Measurements from ENCODE around the gene COMMD2. TPM values are rescaled to one million over a fixed set of nuclear protein-coding genes. Genes with fewer than 3 reads are reported as not detected.

Gene COMMD2
- total RNA-seq, 4 donors from 2014 or later, result 11.1 to 29.2 (median 22.1) TPM

- TF ChIP-seq POLR2A (IDR thresholded peaks at IDR 0.05) (no peak), CTCF (IDR thresholded peaks at IDR 0.05) (no peak)
Measured at GRCh38 chr3:149744606-149745005, 7.7 kb downstream of the COMMD2 start.

GRCh38 chr3:149744151-149744550 is 8.1 kb downstream of the COMMD2 start:
- Histone ChIP-seq H3K9me3 (no peaks in the 10 kb centered on the region), H3K4me1 (peaks cover 0 to 3% (median 0%) of the 10 kb centered on the region in 3 donors), H3K27me3 (no peaks in the 10 kb centered on the region), H3K36me3 (peaks cover 4 to 99% (median 8%) of the 10 kb centered on the region in 3 donors), H3K4me3 (no peak overlapping the region), H3K27ac (no peak overlapping the region)
- DNase-seq, result no peak
- intact Hi-C loops (cut with DNase I), result no loop called here
- no peak for TF ChIP-seq CTCF (IDR thresholded peaks at IDR 0.05)
- TF ChIP-seq POLR2A (IDR thresholded peaks at IDR 0.05), result no peak

More at GRCh38 chr3:149744606-149745005, 7.7 kb downstream of the COMMD2 start:
- Histone ChIP-seq H3K27me3 (no peaks in the 10 kb centered on the region), H3K9me3 (no peaks in the 10 kb centered on the region), H3K4me3 (no peak overlapping the region), H3K27ac (no peak overlapping the region), H3K4me1 (peaks cover 0 to 3% (median 0%) of the 10 kb centered on the region in 3 donors), H3K36me3 (peaks cover 4 to 99% (median 8%) of the 10 kb centered on the region in 3 donors)
- 96 to 98% methylated on average over 3 of the region's 3 CpGs for WGBS, 2 donors
- intact Hi-C loops (cut with DNase I), result no loop called here
- no peak for DNase-seq

GRCh38 chr3:149739396-149739795 is 12.9 kb downstream of the COMMD2 start:
- WGBS, 2 donors, result 71 to 81% methylated on average over 2 of the region's 2 CpGs
- Histone ChIP-seq H3K27ac (no peak overlapping the region), H3K4me1 (peaks cover 0 to 3% (median 0%) of the 10 kb centered on the region in 3 donors), H3K4me3 (no peak overlapping the region), H3K36me3 (peaks cover 0 to 58% (median 4%) of the 10 kb centered on the region in 3 donors), H3K9me3 (no peaks in the 10 kb centered on the region), H3K27me3 (no peaks in the 10 kb centered on the region)
- TF ChIP-seq POLR2A (IDR thresholded peaks at IDR 0.05), result no peak
- no peak for TF ChIP-seq CTCF (IDR thresholded peaks at IDR 0.05)
- no peak for DNase-seq
- intact Hi-C loops (cut with DNase I), result no loop called here

GRCh38 chr3:149738876-149739275 is 13.4 kb downstream of the COMMD2 start:
- no peak overlapping the region for H3K27ac ChIP-seq
- TF ChIP-seq POLR2A (IDR thresholded peaks at IDR 0.05), result no peak

GRCh38 chr3:149736953-149737205 is 15.4 kb downstream of the COMMD2 start:
- Histone ChIP-seq H3K4me1 (no peaks in the 10 kb centered on the region), H3K27ac (no peak overlapping the region), H3K4me3 (no peak overlapping the region), H3K36me3 (peaks cover 0 to 34% (median 4%) of the 10 kb centered on the region in 3 donors), H3K27me3 (no peaks in the 10 kb centered on the region), H3K9me3 (no peaks in the 10 kb centered on the region)
- intact Hi-C loops (cut with DNase I), result no loop called here
- no peak for TF ChIP-seq CTCF (IDR thresholded peaks at IDR 0.05)
- DNase-seq, result no peak

More at GRCh38 chr3:149738876-149739275, 13.4 kb downstream of the COMMD2 start:
- no peaks in the 10 kb centered on the region for H3K9me3 ChIP-seq
- no peak overlapping the region for H3K4me3 ChIP-seq
- 68 to 81% methylated on average over 2 of the region's 2 CpGs for WGBS, 2 donors
- no peak for DNase-seq
- peaks cover 0 to 53% (median 4%) of the 10 kb centered on the region in 3 donors for H3K36me3 ChIP-seq
- intact Hi-C loops (cut with DNase I), result no loop called here
- no peaks in the 10 kb centered on the region for H3K27me3 ChIP-seq
- no peaks in the 10 kb centered on the region for H3K4me1 ChIP-seq

Data from esophagus squamous epithelium (tissue), 5 donors.